K562 (cell line): ENCODE measurements around the gene SF3B4. TPM values are rescaled to one million over a fixed set of nuclear protein-coding genes. Genes with fewer than 3 reads are reported as not detected.

Experiments
- FOXJ2 ChIP-seq: fragments of 200-800 bp; sonication (Bioruptor generic); IDR thresholded peaks from 2 replicates; pipeline ENCODE4 v1.6.1; 2016; ENCODE audit warnings: missing genetic modification characterization, missing compliant biosample characterization
- POLR2AphosphoS5 ChIP-seq: IDR thresholded peaks from 2 replicates; pipeline ENCODE4 v1.6.1; 2011; ENCODE audit warnings: mild to moderate bottlenecking, low read depth, low read length, moderate library complexity; ENCODE audit not compliant: control insufficient read depth, insufficient read depth
- PTBP1 ChIP-seq: fragments of 200-400 bp; formaldehyde crosslinking; IDR thresholded peaks from 2 replicates; pipeline ENCODE4 v1.6.1; 2017; ENCODE audit warnings: low read depth, low read length
- RBBP5 ChIP-seq: fragments of 200-600 bp; sonication (generic); IDR thresholded peaks from 2 replicates; pipeline ENCODE4 v1.6.1; 2012; ENCODE audit warnings: borderline replicate concordance, mild to moderate bottlenecking, low read length, control low read depth, inconsistent platforms; ENCODE audit not compliant: insufficient read depth, poor library complexity, severe bottlenecking
- TBL1XR1 ChIP-seq, 2 experiments: IDR thresholded peaks; 2 replicates each; pipeline ENCODE4 v1.6.1; 2012; ENCODE audit warnings: improper control_type of control experiment in 2 of 2, low read length in 2 of 2, mild to moderate bottlenecking in 1 of 2
- ZFP36 ChIP-seq: fragments of 150-350 bp; IDR thresholded peaks from 2 replicates; pipeline ENCODE4 v1.6.1; 2018; ENCODE audit warnings: low read length, low read depth; ENCODE audit not compliant: partially characterized antibody
- polyA plus RNA-seq, 8 experiments: library from polyadenylated mRNA; depleted of rRNA in 4 of 8; stranded (reverse) in 5 of 8; unstranded in 3 of 8; fragments of >200 nt; fragmentation: Nextera tagmentation in 2 of 8; fragmentation: Illumina TruSeq in 1 of 8; extraction: Ambion mirVana in 2 of 8; extraction: Trizol in 1 of 8; gene quantifications; 2 replicates each; pipeline versions ENCODE4 v1.2.1 to v1.2.3, GENCODE V29; 2011 to 2014; ENCODE audit warnings: inconsistent platforms in 1 of 8, missing spikeins in 1 of 8
- total RNA-seq, 7 experiments: library from RNA; depleted of rRNA in 6 of 7; stranded (reverse); fragments of >200 nt in 6 of 7; fragmentation: Illumina TruSeq in 2 of 7; extraction: Trizol in 2 of 7; gene quantifications; 2 replicates each; pipeline versions ENCODE4 v1.2.1 to v1.2.3, GENCODE V29; 2011 to 2021; ENCODE audit warnings: low replicate concordance in 1 of 7
- TF ChIP-seq, protein P1 (sequence below), 2 experiments: fragments of 450-650 bp; formaldehyde crosslinking in 1 of 2; IDR thresholded peaks; 2 replicates each; pipeline versions ENCODE4 v1.4.0 to v1.6.1; 2014 to 2020; ENCODE audit warnings: mild to moderate bottlenecking in 2 of 2, borderline replicate concordance in 1 of 2, low read depth in 1 of 2
- TF ChIP-seq, protein P2 (sequence below): fragments of 450-650 bp; IDR thresholded peaks from 2 replicates; pipeline ENCODE4 v1.6.1; 2017; ENCODE audit warnings: antibody characterized with exemption, mild to moderate bottlenecking
- TF ChIP-seq, protein P3 (sequence below): sonication (generic); formaldehyde crosslinking; IDR thresholded peaks from 2 replicates; pipeline ENCODE4 v1.8.0; 2022; ENCODE audit warnings: missing genetic modification reagents, mild to moderate bottlenecking, moderate library complexity, borderline replicate concordance

The SF3B4 gene
- total and polyA plus RNA-seq, 9 of the 15 experiments (the other 6 are each of a cell fraction or from before 2014, with no cell fraction given): 3.0 to 88.0 (median 26.1) TPM

DNA sequence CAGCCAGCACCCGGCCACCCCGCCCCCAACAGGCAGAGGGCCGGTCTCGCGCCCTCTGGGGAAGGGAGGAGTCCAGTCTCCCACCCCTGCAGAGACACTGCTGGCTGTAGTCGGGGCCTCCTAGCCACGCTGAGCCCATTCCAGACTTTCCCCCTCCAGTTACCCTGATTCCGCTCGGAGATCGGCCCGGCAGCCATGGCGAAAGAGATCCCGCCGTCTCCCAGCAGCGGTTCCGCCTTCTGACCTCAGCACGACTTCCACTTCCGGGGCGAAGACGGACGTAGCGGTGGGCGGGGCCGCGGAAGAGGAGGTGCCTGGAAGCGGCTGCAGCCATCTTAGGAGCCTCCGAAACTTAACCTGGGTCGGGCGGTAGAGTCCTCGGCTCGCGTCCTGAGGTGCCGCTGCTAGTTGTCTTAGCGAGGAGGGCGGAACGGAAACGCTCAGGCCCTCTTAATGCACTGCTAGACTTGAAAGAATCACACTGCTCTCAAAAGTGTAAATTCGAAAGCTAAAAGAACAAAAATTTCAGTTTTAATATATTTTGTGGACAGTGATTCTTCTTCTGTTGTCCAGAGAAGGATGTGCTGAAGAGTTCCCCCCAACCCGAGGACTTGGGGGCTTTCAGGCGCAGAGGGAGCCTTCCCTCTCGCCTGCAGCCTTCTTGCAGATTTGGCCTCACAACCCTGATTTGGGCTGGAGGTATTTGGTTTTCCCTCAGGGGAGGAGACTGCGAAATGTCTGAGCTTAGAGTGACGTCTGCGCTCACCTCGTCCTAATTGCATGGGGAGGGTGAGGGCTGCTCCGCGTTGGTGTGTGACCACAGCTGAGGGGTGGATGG lies at the start of gene SF3B4 (continued):
- TF ChIP-seq FOXJ2 (tag): no peak
- peak; percentile 81 for TF ChIP-seq POLR2AphosphoS5
- TF ChIP-seq, protein P1, sequence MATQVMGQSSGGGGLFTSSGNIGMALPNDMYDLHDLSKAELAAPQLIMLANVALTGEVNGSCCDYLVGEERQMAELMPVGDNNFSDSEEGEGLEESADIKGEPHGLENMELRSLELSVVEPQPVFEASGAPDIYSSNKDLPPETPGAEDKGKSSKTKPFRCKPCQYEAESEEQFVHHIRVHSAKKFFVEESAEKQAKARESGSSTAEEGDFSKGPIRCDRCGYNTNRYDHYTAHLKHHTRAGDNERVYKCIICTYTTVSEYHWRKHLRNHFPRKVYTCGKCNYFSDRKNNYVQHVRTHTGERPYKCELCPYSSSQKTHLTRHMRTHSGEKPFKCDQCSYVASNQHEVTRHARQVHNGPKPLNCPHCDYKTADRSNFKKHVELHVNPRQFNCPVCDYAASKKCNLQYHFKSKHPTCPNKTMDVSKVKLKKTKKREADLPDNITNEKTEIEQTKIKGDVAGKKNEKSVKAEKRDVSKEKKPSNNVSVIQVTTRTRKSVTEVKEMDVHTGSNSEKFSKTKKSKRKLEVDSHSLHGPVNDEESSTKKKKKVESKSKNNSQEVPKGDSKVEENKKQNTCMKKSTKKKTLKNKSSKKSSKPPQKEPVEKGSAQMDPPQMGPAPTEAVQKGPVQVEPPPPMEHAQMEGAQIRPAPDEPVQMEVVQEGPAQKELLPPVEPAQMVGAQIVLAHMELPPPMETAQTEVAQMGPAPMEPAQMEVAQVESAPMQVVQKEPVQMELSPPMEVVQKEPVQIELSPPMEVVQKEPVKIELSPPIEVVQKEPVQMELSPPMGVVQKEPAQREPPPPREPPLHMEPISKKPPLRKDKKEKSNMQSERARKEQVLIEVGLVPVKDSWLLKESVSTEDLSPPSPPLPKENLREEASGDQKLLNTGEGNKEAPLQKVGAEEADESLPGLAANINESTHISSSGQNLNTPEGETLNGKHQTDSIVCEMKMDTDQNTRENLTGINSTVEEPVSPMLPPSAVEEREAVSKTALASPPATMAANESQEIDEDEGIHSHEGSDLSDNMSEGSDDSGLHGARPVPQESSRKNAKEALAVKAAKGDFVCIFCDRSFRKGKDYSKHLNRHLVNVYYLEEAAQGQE (IDR thresholded peaks at IDR 0.05; ENCODE audit: borderline replicate concordance): 0 out of 2 replicates have a peak, but pooled peaks have one; percentile 13
- TF ChIP-seq, protein P1 (CRISPR knock-in tag; IDR thresholded peaks at IDR 0.05; ENCODE audit: low read depth): no peak
- TF ChIP-seq, protein P2, sequence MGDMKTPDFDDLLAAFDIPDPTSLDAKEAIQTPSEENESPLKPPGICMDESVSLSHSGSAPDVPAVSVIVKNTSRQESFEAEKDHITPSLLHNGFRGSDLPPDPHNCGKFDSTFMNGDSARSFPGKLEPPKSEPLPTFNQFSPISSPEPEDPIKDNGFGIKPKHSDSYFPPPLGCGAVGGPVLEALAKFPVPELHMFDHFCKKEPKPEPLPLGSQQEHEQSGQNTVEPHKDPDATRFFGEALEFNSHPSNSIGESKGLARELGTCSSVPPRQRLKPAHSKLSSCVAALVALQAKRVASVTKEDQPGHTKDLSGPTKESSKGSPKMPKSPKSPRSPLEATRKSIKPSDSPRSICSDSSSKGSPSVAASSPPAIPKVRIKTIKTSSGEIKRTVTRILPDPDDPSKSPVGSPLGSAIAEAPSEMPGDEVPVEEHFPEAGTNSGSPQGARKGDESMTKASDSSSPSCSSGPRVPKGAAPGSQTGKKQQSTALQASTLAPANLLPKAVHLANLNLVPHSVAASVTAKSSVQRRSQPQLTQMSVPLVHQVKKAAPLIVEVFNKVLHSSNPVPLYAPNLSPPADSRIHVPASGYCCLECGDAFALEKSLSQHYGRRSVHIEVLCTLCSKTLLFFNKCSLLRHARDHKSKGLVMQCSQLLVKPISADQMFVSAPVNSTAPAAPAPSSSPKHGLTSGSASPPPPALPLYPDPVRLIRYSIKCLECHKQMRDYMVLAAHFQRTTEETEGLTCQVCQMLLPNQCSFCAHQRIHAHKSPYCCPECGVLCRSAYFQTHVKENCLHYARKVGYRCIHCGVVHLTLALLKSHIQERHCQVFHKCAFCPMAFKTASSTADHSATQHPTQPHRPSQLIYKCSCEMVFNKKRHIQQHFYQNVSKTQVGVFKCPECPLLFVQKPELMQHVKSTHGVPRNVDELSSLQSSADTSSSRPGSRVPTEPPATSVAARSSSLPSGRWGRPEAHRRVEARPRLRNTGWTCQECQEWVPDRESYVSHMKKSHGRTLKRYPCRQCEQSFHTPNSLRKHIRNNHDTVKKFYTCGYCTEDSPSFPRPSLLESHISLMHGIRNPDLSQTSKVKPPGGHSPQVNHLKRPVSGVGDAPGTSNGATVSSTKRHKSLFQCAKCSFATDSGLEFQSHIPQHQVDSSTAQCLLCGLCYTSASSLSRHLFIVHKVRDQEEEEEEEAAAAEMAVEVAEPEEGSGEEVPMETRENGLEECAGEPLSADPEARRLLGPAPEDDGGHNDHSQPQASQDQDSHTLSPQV: peak; percentile 38; the same call in 1 of the 2 replicates
- TF ChIP-seq RBBP5: peak; percentile 96
- TF ChIP-seq PTBP1: no peak
- TF ChIP-seq ZFP36: no peak
- TF ChIP-seq TBL1XR1 (IDR thresholded peaks at IDR 0.05; ENCODE audit: low read length in 2 of 2): peak in 1 of 2 experiments; percentile 10; a peak in 1 of 4 replicates
- TF ChIP-seq, protein P3, sequence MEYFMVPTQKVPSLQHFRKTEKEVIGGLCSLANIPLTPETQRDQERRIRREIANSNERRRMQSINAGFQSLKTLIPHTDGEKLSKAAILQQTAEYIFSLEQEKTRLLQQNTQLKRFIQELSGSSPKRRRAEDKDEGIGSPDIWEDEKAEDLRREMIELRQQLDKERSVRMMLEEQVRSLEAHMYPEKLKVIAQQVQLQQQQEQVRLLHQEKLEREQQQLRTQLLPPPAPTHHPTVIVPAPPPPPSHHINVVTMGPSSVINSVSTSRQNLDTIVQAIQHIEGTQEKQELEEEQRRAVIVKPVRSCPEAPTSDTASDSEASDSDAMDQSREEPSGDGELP (CRISPR knock-in tag): peak; percentile 65
